PC-3 (cell line): ENCODE measurements around the gene BSG.

Experiments
- CTCF ChIP-seq: fragments of 300-600 bp; sonication (generic); conservative IDR thresholded peaks from 2 replicates; pipeline ENCODE4 v1.5.1; 2017; ENCODE audit warnings: antibody characterized with exemption, low read depth, mild to moderate bottlenecking, low read length
- EZH2phosphoT487 ChIP-seq: fragments of 300-600 bp; sonication (generic); IDR thresholded peaks from 2 replicates; pipeline ENCODE4 v1.6.1; 2018; ENCODE audit warnings: mild to moderate bottlenecking, antibody characterized with exemption, low read length, borderline replicate concordance

- TF ChIP-seq CTCF (no peak), EZH2phosphoT487 (no peak)
These were observed 57.7 kb downstream of the BSG start for GRCh38 chr19:629961-630714.
